HL-60 (cell line): Measurements from ENCODE around the gene PDE11A.

Source experiments
- CTCF ChIP-seq: IDR thresholded peaks from one replicate; pipeline ENCODE4 v1.5.1; 2011; ENCODE audit warnings: low read length, control low read depth, inconsistent platforms; ENCODE audit not compliant: insufficient read depth
- GABPA ChIP-seq: IDR thresholded peaks from 2 replicates; pipeline ENCODE4 v1.6.1; 2012; ENCODE audit warnings: low read depth
- POLR2AphosphoS5 ChIP-seq: IDR thresholded peaks from 2 replicates; pipeline ENCODE4 v1.6.1; 2012; ENCODE audit warnings: low read depth
- REST ChIP-seq: IDR thresholded peaks from 2 replicates; pipeline ENCODE4 v1.6.1; 2012; ENCODE audit warnings: low read depth; ENCODE audit not compliant: insufficient replicate concordance

DNA sequence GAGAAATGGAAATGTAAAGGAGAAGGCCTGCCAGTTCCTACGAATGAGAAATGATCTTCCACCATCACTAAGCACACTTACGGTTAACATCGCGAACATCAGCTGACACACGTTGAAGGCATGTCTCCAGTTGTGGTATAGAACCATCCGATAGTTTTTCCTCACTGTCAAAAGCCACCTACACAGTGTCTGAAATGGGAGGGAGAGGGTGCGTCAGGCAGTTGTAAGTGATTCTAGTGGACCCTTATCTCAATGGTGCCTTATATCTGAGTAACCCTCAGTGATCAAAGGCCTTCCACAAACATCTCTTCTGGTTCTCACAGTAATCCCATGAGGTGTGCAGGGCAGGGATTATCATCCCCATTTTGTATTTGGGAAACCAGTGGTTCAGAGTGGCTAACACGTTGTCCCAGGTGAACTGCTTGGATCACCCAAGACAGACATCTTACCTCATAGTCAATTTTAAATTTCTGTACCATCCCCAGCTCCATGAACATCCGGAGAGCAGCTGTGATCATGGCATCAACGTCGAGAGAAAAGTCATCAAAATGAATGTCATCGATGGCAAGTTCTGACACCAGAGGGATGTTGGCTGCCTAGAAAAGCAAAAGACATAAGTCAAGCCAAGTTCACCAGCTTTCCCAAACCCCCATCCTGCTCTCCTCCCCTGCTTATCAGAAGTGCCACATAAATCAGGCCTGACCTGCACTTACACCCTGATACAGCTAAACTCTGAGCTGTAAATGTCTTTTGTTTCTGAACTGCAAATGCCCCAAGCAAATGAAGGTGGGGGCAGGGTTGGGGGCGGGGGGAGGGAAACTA lies 344.8 kb downstream of the PDE11A start:
- TF ChIP-seq REST (no peak), CTCF (no peak), POLR2AphosphoS5 (no peak), GABPA (no peak)
